Panc1 (cell line): ENCODE results near the gene ZNF91. TPM values are rescaled to one million over a fixed set of nuclear protein-coding genes. Genes with fewer than 3 reads are reported as not detected.

ENCODE experiments used
- ATAC-seq: fragments of 200-7000 bp; cut with Tn5 transposase; 2 replicates; pipeline ENCODE4 v1.9.1; 2020; ENCODE audit warnings: mild to moderate bottlenecking, moderate library complexity
- BruUV-seq: library from RNA; stranded (reverse); fragments of 400-500 nt; replicated peaks from 2 replicates; lab custom pipeline; 2021; lab: Mats Ljungman, UMichigan
- CTCF ChIA-PET: fragments of 300-600 bp; sonication (Branson Sonifier 250); formaldehyde crosslinking; loops from one replicate; lab custom pipeline; 2022; ENCODE audit warnings: antibody characterized with exemption; lab: Charles Lee
- POLR2A ChIA-PET: fragments of 300-600 bp; sonication (Branson Sonifier 250); formaldehyde crosslinking; loops from one replicate; lab custom pipeline; 2022; ENCODE audit warnings: antibody characterized with exemption; lab: Charles Lee
- DNase-seq: peaks from one replicate; pipeline ENCODE4 v3.0.0-alpha.2; 2010; ENCODE audit warnings: low read depth, low spot score
- H3K27ac ChIP-seq: 2 replicates; pipeline ENCODE4 v1.5.1; 2011; ENCODE audit warnings: mild to moderate bottlenecking, low read length, inconsistent platforms
- H3K27me3 ChIP-seq: fragments of 200-500 bp; sonication (Bioruptor generic); 2 replicates; pipeline ENCODE4 v1.6.0; 2014; ENCODE audit warnings: low read length, inconsistent platforms; ENCODE audit not compliant: control insufficient read depth, insufficient read depth
- H3K36me3 ChIP-seq: fragments of 200-500 bp; sonication (Bioruptor generic); 2 replicates; pipeline ENCODE4 v1.5.1; 2014; ENCODE audit warnings: inconsistent platforms, mild to moderate bottlenecking, low read length, moderate library complexity; ENCODE audit not compliant: control insufficient read depth, insufficient read depth
- H3K4me1 ChIP-seq: 2 replicates; pipeline ENCODE4 v1.5.1; 2011; ENCODE audit warnings: inconsistent platforms, mild to moderate bottlenecking, low read length, moderate library complexity; ENCODE audit not compliant: control insufficient read depth, insufficient read depth
- H3K4me3 ChIP-seq, 2 experiments: 2 replicates each; pipeline ENCODE4 v1.5.1; 2011 to 2012; ENCODE audit warnings: low read depth in 2 of 2, low read length in 2 of 2, mild to moderate bottlenecking in 2 of 2, inconsistent platforms in 1 of 2, moderate library complexity in 1 of 2
- H3K9me3 ChIP-seq: fragments of 200-500 bp; sonication (Bioruptor generic); 2 replicates; pipeline ENCODE4 v1.5.1; 2014; ENCODE audit warnings: low read depth, mild to moderate bottlenecking, inconsistent platforms, low read length, moderate library complexity; ENCODE audit not compliant: control insufficient read depth, insufficient read depth
- POLR2AphosphoS5 ChIP-seq: IDR thresholded peaks from 2 replicates; pipeline ENCODE4 v1.6.1; 2012; ENCODE audit warnings: mild to moderate bottlenecking, low read depth, low read length, moderate library complexity
- SIN3A ChIP-seq: IDR thresholded peaks from 2 replicates; pipeline ENCODE4 v1.6.1; 2012; ENCODE audit warnings: low read depth, mild to moderate bottlenecking, low read length, moderate library complexity, borderline replicate concordance; ENCODE audit not compliant: insufficient read depth
- TCF7L2 ChIP-seq: IDR thresholded peaks from 2 replicates; pipeline ENCODE4 v1.6.1; 2011; ENCODE audit warnings: mild to moderate bottlenecking, low read depth, low read length, inconsistent platforms
- in situ Hi-C: cut with HindIII; loops from 2 replicates; pipeline ENCODE4 v1.10.0; 2016; ENCODE audit warnings: low sequenced_read_pairs, low pct_unique_long_range_greater_than_20kb
- intact Hi-C: fragments of 100-400 bp; cut with micrococcal nuclease; formaldehyde crosslinking; loops from one replicate; pipeline ENCODE4 v1.10.0; 2022; ENCODE audit not compliant: unreplicated experiment
- total RNA-seq: library from RNA; stranded (reverse); gene quantifications from one replicate; pipeline ENCODE4 v1.2.1, GENCODE V29; 2021; ENCODE audit not compliant: unreplicated experiment
- TF ChIP-seq, protein P1 (sequence below), 2 experiments: IDR thresholded peaks; 2 replicates each; pipeline ENCODE4 v1.6.1; 2011 to 2012; ENCODE audit warnings: low read depth in 2 of 2, control low read depth in 1 of 2, low read length in 1 of 2, mild to moderate bottlenecking in 1 of 2, moderate library complexity in 1 of 2; ENCODE audit not compliant: insufficient read depth in 1 of 2
- TF ChIP-seq, protein P2 (sequence below): fragments of 450-650 bp; IDR thresholded peaks from 2 replicates; pipeline ENCODE4 v1.5.1; 2017; ENCODE audit warnings: mild to moderate bottlenecking

The ZNF91 gene
- total RNA-seq, 1 experiment from 2014 or later, result 20.6 TPM

DNA sequence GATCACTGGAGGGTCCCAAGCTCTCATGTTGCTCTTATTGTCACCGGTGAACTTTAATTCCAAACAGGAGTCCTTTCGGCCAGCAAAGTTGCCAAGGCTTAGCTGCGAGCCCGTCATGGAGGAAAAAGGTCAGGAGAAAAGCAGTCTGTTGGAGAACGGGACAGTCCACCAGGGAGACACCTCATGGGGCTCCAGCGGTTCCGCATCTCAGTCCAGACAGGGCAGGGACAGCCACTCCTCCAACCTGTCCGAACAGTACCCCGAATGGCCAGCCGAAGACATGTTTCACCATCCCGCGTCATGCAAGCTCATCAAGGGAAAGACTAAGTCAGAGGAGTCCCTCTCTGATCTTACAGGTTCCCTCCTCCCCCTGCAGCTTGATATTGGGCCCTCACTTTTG lies 10.4 kb downstream of the ZNF91 start:
- ChIA-PET CTCF (no interaction called here), POLR2A (no interaction called here)
- no peak overlapping the region for H3K4me3 ChIP-seq
- DNase-seq, result no peak
- no peak overlapping the region for H3K27ac ChIP-seq
- peaks cover 35% of the 10 kb centered on the region; the same call in 1 of the 2 replicates for H3K9me3 ChIP-seq
- TF ChIP-seq, protein P1, sequence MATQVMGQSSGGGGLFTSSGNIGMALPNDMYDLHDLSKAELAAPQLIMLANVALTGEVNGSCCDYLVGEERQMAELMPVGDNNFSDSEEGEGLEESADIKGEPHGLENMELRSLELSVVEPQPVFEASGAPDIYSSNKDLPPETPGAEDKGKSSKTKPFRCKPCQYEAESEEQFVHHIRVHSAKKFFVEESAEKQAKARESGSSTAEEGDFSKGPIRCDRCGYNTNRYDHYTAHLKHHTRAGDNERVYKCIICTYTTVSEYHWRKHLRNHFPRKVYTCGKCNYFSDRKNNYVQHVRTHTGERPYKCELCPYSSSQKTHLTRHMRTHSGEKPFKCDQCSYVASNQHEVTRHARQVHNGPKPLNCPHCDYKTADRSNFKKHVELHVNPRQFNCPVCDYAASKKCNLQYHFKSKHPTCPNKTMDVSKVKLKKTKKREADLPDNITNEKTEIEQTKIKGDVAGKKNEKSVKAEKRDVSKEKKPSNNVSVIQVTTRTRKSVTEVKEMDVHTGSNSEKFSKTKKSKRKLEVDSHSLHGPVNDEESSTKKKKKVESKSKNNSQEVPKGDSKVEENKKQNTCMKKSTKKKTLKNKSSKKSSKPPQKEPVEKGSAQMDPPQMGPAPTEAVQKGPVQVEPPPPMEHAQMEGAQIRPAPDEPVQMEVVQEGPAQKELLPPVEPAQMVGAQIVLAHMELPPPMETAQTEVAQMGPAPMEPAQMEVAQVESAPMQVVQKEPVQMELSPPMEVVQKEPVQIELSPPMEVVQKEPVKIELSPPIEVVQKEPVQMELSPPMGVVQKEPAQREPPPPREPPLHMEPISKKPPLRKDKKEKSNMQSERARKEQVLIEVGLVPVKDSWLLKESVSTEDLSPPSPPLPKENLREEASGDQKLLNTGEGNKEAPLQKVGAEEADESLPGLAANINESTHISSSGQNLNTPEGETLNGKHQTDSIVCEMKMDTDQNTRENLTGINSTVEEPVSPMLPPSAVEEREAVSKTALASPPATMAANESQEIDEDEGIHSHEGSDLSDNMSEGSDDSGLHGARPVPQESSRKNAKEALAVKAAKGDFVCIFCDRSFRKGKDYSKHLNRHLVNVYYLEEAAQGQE (IDR thresholded peaks at IDR 0.05; ENCODE audit: insufficient read depth in 1 of 2, low read depth in 2 of 2, low read length in 1 of 2), result no peak
- no peak for TF ChIP-seq SIN3A
- TF ChIP-seq, protein P2, sequence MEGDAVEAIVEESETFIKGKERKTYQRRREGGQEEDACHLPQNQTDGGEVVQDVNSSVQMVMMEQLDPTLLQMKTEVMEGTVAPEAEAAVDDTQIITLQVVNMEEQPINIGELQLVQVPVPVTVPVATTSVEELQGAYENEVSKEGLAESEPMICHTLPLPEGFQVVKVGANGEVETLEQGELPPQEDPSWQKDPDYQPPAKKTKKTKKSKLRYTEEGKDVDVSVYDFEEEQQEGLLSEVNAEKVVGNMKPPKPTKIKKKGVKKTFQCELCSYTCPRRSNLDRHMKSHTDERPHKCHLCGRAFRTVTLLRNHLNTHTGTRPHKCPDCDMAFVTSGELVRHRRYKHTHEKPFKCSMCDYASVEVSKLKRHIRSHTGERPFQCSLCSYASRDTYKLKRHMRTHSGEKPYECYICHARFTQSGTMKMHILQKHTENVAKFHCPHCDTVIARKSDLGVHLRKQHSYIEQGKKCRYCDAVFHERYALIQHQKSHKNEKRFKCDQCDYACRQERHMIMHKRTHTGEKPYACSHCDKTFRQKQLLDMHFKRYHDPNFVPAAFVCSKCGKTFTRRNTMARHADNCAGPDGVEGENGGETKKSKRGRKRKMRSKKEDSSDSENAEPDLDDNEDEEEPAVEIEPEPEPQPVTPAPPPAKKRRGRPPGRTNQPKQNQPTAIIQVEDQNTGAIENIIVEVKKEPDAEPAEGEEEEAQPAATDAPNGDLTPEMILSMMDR, result no peak
- TF ChIP-seq TCF7L2, result no peak
- no peak for TF ChIP-seq POLR2AphosphoS5
- in situ Hi-C loops, result no loop called here
- ATAC-seq, result no peak
- BruUV-seq, result no TSS peak
- H3K27me3 ChIP-seq, result no peaks in the 10 kb centered on the region
- H3K36me3 ChIP-seq, result no peaks in the 10 kb centered on the region
- intact Hi-C loops, result no loop called here
- H3K4me1 ChIP-seq, result no peaks in the 10 kb centered on the region

DNA sequence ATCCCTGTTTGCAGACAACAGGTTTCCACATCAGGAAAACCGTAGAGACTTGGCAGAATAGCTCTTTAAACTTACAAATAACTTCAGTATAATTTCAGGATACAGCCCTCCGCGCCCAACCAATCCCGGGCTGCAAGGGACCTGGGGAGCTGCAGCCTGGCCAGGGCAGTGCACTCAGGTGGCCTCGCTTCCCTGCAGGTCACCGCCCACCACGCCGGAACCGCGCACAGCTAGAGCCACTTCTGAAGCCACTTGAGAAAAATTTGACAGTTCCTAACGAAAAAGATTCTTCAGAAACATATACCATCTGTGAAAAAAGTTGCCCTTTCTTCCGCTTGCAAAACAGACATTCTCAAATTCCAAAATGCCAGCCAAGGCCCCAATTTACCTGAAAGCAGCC lies 11.1 kb downstream of the ZNF91 start:
- Histone ChIP-seq H3K27me3 (no peaks in the 10 kb centered on the region), H3K9me3 (peaks cover 40% of the 10 kb centered on the region), H3K4me1 (no peaks in the 10 kb centered on the region), H3K36me3 (no peaks in the 10 kb centered on the region), H3K4me3 (no peak overlapping the region), H3K27ac (no peak overlapping the region)
- intact Hi-C loops (no loop called here), in situ Hi-C loops (no loop called here)
- ATAC-seq, result no peak
- DNase-seq, result no peak
- CTCF ChIA-PET, result no interaction called here
- TF ChIP-seq, protein P1 (IDR thresholded peaks at IDR 0.05; ENCODE audit: insufficient read depth in 1 of 2, low read depth in 2 of 2, low read length in 1 of 2), result no peak
- TF ChIP-seq TCF7L2 (no peak), SIN3A (no peak), POLR2AphosphoS5 (no peak)
- TF ChIP-seq, protein P2, result no peak
- POLR2A ChIA-PET, result no interaction called here
- BruUV-seq, result no TSS peak
